ENCODE measurements around the gene SIPA1L3.
"Not testable (repeated sequence)": the region's sequence is repeated elsewhere in the genome, so short reads cannot be mapped to it uniquely, and the experiment has no call there.

The SIPA1L3 gene

DNA sequence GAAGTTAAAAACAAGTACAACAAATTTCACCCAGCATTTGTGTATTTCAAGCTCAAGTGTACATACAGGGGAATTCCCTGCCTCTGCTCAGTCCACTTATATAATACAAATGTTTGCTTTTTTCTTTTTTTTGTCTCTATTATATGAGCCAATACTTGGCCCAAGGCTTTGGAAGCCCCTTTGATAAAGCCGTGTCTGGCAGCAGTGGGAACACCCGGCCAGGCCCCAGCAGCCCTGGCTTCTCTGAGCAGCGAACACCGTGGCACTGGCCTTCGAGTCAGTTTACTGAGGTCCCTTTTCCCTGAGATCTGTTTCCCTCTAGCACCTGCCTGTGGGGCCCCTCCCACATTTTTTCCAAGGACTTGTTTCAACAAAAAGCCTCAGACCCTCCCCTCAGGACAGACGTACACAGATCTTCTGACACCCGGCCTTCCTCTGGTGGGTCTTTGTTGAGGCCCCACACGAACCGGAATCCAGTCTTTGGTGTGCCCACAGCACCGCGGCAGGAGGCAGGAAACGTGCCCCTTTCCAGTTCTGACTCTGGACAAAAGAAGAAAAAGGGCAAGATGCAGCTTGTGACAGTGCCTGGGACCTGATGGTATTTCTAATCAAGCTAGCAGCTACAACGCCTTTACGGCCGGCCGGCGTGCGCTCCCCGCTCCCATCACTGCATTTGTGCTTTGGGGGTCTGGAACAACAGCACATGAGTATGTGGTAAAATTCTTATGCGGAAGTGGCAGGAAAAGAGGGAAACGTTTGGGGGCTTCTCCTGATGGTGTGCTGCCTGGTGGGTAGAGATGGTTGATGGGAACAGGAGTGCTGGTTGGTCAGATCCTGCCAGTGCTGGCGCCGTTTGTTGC, 13.8 kb downstream of the SIPA1L3 start:
- no peak for DNase-seq (ENCODE audit: low read depth)

DNA sequence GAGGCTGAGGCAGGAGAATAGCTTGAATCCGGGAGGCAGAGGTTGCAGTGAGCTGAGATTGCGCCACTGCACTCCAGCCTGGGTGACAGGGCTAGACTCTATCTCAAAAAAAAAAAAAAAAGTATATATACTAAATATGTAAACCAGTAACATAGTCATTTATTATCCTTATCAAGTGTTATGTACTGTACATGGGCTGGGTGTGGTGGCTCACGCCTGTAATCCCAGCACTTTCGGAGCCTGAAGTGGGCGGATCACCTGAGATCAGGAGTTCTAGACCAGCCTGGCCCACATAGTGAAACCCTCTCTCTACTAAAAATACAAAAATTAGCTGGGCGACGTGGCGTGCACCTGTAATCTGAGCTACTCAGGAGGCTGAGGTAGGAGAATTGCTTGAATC, 17.6 kb downstream of the SIPA1L3 start:
- not testable (repeated sequence) for DNase-seq (ENCODE audit: low read depth)

DNA sequence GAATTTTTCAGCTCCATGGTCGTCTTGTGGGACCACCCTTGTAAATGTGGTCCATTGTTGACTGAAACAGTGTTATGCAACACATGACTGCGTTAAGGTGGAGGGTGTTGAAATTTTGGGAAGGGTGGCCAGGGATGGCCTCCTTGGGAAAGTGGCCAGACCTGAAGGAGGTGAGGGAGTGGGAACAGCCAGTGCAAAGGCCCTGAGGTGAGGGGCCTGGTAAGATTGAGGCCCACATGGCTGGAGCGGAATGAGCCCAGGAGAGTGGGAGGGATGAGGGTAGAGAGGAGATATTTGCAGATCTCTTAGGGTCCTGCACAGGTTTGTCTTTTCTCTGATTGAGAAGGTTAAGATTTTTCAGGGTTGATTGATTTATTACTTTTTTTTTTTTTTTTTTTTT, 18.2 kb downstream of the SIPA1L3 start:
- DNase-seq (ENCODE audit: low read depth), result no peak

DNA sequence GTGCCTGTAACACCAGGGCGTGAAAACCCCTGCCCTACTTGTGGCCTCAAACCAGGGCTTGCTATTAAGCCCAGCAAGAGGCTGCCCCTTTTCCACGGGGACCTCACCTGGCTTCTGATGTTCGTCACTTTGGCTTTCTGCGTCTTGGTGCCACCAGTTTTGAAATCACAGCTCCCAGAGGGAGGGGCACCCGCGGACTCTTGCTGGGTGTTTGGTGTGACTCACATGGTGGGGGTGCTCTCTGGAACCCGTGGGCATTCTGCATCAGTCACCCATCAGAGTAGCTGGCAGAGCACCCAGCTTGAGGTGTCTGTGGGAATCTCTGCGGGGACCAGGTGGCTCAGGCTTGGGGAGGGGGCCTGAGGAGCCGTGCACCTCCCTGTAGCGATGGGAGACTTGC, 19.2 kb downstream of the SIPA1L3 start:
- no peak for DNase-seq (ENCODE audit: low read depth)

DNA sequence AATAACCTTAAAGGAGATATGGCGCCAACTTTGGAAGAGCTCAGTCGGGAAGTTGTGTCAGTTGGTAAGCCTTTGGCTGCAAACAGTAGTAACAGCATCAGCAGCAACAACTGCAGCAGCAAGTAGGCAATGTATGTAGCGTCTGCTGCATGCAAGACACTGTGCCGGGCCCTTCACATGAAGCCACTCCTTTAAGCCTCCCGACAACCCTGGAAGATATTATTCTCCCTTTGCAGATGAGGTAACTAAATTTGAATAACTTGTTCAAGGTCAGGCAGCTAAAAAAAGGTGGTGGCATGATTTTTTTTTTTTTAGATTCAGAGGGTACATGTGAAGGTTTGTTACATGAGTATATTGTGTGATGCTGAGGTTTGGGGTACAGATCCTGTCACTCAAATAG, 19.7 kb downstream of the SIPA1L3 start:
- no peak for DNase-seq (ENCODE audit: low read depth)

DNA sequence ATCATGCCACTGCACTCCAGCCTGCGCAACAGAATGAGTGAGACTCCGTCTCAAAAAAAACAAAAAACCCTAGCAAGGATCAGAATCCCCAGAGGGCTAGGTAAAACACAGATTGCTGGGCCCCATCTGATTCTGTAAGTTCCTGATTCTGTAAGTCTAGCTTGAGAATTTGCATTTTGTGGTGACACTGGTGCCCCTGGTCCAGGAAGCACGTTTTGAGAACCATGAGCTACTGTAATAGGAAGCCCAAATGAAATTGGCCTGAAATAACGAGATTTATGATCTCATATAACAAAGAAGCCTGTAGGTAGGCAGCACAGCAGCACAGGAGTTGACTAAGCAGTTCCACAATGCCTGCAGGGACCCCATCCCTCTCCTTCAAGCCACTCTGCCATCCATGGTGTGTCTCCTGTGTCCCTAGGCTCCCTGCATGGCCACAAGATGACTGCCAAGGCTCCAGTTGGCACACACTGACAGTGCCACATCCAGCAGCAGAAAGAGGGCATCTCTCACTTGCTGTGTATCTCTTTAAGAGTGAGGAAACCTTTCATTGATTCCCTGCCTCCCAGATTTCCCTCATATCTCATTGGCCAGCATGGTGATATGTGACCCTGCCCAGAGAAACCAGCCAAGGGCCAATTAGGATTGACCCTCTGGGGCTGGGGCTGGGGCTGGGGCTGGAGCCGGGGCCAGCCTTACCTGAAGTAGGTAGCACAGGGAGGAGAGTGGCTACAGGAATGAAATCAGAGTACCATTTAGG, 21.7 kb downstream of the SIPA1L3 start:
- no peak for DNase-seq (ENCODE audit: low read depth)

DNA sequence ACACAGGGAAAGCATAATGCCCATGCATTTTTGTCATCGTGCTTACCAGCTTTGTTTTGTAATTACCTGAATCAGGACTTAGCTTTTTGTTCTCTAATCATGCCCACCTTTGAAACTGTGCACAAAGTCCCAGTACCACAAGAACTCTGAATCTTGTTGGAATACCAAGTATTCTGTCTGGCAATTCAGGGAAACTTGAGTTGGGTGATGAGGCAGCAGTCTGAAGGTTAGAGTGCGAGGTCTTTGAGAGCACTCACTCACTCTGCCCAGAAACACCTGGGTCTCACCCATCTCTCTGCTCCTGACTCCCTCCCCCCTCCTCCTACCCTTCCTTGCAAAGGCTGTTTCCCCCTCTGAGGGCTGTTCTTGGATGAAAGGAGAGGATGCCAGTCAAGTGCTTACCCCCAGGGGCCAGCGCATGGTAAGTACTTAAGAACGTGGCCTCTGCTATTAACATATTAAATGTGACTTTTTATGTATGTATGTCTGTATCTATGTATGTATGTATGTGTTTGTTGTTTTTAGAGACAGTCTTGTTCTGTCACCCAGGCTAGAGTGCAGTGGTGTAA, 22.4 kb downstream of the SIPA1L3 start:
- no peak for DNase-seq (ENCODE audit: low read depth)

DNA sequence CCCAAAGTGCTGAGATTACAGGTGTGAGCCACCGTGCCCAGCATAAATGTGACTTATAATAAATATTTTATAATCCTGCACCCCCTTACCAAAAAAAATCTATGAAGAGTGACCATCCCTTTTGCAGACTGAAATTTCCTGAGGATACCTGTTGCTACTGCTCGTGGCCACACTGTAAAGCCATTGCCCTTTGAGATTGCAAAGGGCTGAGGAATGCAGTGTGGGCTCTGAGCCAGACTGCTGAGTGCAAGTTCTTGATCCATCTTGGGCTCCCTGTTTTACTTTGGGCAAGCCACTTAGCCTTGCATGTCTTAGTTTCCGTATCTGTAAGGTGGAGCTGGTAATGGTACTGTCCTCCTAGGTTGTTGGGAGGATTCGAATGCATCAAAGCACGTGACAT, 23.4 kb downstream of the SIPA1L3 start:
- DNase-seq (ENCODE audit: low read depth), result no peak

DNA sequence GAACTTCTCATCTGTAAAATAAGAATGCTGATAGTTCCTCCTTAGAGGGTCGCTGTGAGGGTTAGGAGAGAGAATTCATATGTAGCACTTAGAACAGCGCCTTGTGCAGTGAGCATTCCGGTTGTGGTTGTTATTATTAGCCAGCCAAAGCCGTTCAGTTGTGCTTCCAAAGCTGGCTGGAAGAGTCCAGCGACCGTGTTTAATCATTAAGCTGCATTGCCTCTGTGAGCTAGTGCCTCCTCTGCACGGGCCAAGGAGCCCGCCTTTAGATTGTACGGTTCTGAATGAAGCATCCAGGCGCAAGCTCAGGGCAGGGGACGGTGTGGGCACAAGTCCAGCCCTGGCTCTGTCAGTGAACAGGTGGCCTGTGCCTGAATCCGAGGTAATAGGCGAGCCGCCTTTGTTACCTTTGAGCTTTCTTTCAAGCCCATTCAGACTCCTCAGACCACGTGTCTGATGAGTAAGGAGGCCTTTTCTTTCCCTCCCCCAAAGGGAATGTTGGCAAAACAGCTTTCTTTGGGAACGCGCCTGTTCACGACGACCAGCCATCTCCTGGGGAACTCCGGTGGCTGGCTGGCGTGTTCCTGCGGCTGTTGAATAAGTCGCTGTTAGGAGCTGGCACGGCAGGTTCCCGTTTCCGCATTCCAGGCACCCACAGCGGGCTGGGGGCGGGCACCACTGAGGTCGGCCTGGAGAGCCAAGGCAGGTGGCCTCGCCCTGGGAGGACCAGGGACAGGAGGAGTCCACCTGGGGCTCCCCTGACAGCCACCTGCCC, 25.1 kb downstream of the SIPA1L3 start:
- no peak for DNase-seq (ENCODE audit: low read depth)

DNA sequence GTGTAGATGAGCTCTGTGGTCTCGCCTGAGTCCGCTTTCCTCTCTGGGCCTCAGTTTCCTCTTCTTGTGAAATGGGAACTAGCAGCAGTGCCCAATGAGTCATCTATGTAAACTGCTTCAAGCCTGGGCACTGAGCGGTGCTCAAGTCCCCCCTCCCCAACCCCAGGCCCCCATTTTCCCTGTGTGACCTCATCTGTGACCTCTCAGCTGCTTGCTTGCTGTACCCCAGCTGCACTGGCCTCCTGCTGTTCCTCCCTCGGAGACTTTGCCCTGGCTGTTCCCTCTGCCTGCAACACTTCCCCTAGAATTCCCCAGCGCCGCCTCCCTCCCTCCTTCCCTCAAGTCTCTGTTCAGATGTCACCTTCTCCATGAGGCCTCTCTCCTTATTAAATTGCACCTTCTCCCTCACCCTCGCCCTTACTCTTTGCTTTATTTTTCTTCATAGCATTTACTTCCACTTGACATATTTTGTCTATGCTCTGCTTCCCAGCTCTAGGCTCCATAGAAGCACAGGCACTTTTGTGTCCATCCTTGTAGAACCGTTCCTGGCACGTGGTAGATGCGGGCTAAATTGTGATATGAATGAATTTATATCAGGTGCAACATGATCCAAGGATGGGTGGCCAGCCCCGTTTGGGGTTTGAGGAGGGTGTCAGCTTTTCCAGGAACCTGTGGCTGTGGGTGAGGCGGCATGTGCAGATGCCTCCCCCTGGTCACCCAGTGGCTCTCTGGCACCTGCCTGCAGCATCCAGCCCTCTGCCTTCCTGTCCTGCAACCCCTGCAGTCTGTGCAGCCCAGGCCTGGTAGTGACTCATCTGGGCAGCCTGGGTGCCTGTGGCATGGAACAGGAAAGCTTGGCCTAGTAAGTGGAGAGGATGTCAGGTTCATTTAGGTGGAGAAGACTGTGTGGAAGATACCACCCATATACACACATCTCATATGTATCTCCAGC, 26.3 kb downstream of the SIPA1L3 start:
- DNase-seq (ENCODE audit: low read depth), result no peak

DNA sequence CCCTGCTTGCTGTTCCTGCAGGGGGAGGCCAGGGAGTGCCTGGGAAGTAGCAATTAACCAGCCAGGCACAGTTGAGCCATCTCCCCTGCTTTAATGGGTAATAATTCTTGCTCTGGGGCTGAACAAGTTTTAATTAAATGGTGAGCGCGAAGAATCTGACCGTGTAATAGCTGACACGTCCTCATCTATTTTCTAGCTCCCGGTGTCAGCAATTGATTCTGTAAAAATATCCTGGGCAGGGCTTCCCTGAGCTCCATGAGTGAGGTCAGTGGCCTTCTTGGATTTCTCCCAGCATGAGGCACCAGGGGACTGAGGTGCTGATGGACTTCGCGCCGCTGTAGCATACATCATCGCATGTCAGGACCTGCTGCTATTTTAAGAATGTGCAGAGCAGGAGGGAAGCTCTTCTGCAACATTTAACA, 26.9 kb downstream of the SIPA1L3 start:
- DNase-seq (ENCODE audit: low read depth), result no peak

DNA sequence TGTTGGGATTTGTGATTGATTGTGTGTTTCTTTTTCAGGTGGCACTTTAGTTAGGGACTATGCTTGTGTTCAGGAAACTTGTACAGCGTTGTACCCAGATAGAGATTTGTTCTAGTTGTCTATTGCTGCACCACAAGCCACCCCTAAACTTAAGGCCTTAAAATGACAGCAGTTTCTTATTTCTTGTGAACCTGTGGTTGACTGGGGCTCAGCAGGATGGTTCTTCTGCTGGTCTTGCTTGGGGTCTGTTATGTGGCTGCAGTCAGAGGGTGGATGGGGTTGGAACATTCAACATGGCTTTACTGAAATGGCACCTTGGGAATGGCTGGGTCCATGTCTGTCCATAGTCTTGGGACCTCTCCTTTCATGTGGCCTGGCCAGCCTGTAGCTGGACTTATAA, 28.3 kb downstream of the SIPA1L3 start:
- no peak for DNase-seq (ENCODE audit: low read depth)

DNA sequence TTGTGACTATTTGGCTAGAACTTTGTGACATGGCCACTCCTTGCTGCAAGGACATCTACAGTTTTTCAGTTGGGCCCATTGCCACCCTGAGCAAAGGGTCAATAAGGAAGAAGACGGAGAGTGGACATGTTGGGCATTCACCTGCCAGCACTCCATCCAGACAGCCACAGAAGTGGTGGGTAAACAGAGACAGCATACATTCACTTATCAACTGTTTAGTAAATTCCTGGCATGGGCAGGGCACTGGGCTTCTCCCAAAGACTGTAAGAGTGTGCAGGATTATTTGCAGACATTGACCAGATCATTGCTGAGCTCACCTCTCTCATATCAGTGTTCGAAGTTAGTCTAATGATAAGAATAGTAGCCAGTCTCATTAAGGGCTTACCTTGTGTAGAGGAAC, 29.2 kb downstream of the SIPA1L3 start:
- no peak for DNase-seq (ENCODE audit: low read depth)

DNA sequence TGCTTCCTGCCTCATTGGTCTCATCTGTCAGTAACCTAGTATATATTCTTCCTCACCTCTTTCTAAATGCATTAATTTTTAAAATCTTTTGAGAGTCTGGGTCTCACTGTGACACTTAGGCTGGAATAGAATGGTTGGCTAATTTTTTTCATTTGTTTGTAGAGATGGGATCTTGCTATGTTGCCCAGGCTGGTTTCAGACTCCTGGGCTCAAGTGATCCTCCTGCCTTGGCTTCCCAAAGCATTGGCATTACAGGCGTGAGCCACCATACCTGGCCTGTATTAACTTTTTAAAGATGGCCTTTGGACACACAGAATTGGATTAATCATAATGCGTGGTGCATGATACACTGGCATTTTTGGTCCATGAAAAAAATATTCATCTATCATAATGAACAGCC, 29.9 kb downstream of the SIPA1L3 start:
- DNase-seq (ENCODE audit: low read depth), result no peak

DNA sequence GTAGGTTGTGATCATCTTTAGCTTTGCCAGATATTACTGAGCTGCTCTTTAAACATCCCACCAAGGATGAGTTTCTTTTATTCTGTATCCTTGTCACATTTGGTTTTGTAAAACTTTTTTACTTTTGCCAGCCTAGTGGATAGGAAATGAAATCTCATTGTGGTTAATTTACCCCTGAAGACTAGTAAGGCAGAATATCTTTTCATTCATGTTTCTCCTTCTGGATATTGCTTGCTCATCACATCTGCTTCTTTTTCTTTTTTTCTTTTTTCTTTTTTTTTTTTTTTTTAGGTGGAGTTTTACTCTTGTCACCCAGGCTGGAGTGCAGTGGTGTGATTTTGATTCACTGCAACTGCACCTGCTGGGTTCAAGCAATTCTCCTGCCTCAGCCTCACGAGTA, 31.3 kb downstream of the SIPA1L3 start:
- no peak for DNase-seq (ENCODE audit: low read depth)

DNA sequence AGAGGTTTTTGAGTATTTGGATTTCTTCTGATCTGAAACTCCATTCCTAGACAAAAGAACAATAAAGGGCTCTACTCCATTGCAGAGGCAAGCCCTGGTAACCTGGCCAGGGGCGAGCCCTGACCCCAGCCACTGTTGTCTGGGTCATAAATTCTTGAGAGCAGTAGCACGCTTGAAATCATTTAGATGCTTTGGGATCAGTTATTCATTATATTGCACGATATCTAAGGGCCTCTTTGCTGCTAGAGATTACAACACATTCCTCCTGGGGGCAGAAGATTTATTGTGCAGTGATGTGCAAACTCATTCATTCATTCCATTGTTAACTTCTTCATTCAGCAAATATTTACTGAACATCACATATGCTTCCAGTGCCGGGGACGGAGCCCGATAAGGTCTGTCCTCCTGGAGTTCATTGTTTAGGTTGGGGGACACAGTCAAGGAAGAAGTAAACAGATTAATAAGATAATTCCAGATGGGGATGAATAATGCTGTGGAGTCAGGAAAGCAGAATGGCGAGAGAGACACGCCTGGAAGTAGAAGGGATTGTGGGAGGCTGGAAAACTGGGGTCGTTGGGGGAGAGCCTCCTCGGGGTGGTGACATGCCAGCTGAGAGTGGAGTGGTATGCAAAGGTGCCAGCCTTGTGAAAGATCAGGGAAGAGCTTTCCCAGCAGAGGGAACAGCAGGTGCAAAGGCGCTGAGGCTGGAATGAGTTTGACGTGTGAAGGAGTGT, 34.9 kb downstream of the SIPA1L3 start:
- DNase-seq (ENCODE audit: low read depth), result no peak

DNA sequence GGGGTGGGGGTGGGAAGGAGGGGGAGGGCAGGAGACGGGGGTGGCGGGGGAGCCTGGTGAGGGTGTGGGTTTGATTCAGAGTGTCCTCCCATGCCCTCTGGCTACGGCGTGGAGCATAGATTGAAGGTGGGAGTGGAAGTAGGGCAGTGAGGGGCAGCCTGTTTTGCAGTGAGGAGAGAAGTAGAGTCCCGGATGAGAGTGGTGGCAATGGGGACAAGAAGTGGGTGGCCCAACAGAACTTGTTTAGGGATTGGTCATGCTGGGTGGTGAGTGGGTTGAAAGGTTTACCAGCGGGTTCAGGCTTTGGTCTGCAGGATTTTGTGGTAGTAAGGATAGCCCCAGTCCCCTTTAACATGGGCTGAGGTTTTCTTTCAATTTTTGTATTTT, 35.5 kb downstream of the SIPA1L3 start:
- no peak for DNase-seq (ENCODE audit: low read depth)

DNA sequence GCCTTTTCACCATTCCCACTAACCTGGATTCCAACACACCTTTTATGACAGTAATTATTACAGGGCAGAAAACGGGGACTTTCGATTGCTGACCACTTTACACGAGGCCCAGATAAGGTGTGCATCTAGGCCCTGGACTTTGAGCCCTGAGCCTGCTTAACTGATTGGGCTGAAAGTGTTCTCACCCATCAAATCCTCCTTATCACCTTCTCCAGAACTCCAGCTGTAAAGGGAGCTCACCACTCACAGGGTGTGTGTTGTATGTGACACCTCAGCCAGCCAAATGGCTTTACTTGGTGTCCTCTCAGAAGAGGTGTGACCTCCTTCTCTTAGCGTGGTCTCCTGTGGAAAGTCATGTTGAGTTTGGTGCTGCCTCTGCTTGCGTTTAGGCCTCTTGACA, 36.5 kb downstream of the SIPA1L3 start:
- no peak for DNase-seq (ENCODE audit: low read depth)

DNA sequence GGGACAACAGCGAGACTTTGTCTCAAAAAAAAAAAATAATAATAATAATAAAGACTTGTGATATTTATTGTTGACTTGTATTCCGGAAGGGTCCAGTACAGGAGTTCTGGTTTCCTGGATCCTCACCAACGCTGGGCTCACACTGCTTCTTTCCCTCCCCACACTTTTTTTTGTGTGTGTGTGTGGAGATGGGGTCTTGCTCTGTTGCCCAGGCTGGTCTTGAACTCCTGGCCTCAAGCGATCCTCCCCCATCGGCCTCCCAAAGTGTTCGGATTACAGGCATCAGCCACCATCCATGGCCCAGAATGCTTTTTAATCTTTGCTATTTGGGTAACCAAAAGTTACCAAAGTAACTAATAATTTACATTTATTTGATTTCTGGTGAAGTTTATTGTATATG, 39.1 kb downstream of the SIPA1L3 start:
- DNase-seq (ENCODE audit: low read depth), result no peak

DNA sequence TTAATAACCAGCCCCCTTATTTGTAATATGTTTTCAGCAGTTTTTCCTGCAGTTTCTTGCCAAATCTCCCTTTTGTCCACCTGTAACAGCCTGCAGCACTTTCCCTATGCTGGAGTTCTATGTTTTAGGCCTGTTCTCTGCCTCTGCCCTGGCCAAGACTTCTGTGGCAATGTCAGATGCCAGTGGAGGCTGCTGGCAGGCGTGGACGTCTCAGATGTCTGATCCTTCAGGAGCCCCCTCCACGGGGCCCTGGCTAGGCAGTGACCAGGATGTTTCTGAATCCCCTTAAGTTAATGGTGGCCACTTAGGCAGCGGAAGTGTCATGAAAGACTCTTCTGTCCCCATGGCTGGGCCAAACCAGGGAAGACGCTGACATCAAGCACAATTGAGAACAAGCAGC, 40.8 kb downstream of the SIPA1L3 start:
- DNase-seq (ENCODE audit: low read depth), result no peak

DNA sequence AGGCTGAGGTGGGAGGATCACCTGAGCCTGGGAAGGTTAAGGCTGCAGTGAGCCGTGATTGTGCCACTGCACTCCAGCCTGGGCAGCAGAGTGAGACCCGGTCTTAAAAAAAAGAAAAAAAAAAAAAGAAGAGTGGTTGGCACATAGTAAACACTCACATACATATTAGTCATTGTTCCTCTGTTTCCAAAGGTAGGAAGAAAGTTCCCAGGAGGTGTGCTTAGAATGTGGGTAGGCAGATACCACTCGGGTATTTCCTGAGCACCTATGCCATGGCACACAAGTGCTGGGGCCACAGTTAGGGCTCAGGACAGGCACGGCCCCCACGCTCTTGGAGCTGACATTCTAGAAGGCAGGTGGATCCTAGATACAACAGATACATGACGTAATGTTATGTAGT, 41.4 kb downstream of the SIPA1L3 start:
- no peak for DNase-seq (ENCODE audit: low read depth)

Data from stimulated activated CD8-positive, alpha-beta memory T cell treated with anti-CD3 and anti-CD28 coated beads, Interleukin-7, amount 100 ng/mL, for 24 hours (primary cell).